Activated naive CD4-positive, alpha-beta T cell treated with anti-CD3 and anti-CD28 coated beads, Interleukin-2, amount 10 ng/mL, durations not matched to agents 5 hours and 36 hours (primary cell): ENCODE results near the gene CALY. TPM values are rescaled to one million over a fixed set of nuclear protein-coding genes. Genes with fewer than 3 reads are reported as not detected.

Source experiments
- microRNA-seq: library from miRNA; unstranded; fragments of <30 nt; microRNA quantifications from one replicate; pipeline ENCODE4 v1.2.0, GENCODE V29; 2022; ENCODE audit warnings: borderline microRNAs expressed, borderline replicate concordance
- total RNA-seq, 2 experiments: library from RNA; stranded (reverse); gene quantifications; one replicate each; pipeline ENCODE4 v1.2.3, GENCODE V29; 2021

The CALY gene, protein sequence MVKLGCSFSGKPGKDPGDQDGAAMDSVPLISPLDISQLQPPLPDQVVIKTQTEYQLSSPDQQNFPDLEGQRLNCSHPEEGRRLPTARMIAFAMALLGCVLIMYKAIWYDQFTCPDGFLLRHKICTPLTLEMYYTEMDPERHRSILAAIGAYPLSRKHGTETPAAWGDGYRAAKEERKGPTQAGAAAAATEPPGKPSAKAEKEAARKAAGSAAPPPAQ
- not detected for total RNA-seq

DNA sequence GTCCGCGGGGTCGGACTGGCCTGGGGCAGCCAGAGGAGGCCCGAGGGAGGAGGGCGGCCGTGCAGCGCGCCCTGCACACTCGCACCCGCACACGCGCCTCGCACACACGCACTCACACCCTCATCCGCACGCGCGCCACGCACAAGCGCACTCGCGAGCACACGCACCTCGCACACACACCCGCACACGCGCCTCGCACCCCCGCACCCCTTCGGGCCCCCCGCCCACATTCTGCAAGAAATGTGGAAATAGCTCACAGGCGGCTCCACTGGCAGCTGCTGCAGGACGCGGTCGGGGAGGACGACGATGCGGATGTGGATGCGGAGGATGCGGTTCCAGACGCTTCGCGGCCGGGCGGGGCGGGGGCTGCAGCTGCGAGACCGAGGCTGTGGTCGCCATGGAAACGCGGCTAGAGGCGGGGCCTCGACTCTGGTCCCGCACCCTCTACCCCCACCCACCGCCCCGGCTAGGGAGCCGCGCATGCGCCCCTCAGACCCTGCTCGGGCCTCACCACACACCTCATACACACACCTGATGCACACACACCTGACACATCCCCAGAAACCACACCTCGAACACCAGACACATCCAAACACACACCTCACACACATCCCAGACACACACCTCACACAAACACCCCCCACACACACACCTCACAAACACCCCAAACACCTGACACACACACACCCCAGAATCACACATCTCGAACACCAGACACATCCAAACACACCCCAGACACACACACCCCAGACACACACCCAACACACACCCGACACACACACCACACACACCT, at the start of gene CALY:
TSS of gene CALY (minus strand) at position 320 of the 793 bp plus-strand sequence. CDS start 7,907 bp downstream, outside the sequence.

DNA sequence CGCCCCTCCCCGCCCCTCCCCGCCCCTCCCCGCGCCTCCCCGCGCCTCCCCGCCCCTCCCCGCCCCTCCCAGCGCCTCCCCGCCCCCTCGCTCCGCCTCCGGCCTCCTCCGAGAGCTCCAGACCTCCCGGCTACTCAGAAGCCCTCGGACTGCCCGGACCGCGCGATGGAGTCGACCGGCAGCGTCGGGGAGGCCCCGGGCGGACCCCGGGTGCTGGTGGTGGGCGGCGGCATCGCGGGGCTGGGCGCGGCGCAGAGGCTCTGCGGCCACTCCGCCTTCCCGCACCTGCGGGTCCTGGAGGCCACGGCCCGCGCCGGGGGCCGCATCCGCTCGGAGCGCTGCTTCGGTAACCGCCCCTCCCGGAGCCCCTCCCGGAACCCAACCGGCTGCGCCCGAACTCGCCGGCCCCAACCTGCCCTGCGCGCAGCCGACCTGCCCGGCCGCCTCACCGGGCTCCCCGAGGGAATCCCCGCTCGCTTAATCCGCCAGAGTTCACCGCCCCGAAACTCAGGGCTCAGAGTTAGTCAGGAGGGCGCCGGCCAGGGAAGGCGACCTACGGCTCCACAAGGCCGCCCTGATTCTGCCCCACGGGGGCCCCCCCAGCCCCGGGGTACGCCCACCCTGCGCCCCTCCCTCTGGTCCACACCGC, 42.6 kb upstream of the CALY start, which contains the start of gene PAOX:
TSS of gene PAOX (plus strand) at position 111 of the 649 bp plus-strand sequence. CDS start at position 166, 55 bp downstream.

DNA sequence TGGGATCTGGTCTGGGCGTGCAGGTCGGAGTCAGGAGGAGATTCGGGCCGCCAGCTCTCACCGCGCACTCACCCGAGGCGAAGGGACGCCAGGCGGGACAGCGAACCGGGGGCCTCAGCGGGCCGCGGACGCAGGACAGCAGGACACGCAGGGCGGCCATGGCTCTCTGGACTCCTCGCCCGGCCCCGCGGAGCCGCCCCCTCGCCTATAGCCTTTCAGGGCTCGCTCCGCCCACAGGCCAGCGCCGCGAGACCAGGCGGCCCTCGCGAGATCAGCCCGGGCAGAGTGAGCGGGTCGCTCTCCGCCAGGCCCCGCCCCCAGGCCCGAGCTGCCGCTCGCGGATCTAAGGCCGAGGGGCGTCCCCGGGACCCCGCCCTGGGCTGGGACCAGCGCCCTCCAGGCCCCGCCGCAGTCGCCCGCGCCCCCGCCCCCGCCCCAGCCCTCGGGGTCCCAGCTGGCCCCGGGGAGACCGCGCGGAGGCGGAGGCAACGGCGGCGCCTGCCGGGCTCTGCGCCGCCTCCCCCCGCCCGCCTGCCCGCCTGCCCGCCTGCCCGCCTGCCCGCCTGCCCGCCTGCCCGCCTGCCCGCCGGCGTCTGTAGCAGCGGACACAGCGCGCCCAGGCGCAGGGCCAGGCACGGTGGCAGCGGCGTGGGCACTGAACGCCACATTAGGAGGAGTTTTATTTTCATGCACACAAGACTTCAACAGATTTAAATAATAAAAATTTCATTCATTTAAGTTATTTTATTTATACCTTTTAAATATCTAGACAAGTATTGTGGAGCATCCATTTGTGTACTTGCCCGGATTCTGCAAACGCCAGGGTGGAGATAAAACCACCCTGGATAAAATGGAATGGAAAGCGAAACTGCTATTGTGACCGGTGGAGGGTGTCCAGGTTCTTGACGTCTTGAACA, 36.7 kb upstream of the CALY start, which contains the start of gene ECHS1:
TSS of gene ECHS1 (minus strand) at position 181 of the 917 bp plus-strand sequence. CDS start at position 160, 21 bp downstream.

DNA sequence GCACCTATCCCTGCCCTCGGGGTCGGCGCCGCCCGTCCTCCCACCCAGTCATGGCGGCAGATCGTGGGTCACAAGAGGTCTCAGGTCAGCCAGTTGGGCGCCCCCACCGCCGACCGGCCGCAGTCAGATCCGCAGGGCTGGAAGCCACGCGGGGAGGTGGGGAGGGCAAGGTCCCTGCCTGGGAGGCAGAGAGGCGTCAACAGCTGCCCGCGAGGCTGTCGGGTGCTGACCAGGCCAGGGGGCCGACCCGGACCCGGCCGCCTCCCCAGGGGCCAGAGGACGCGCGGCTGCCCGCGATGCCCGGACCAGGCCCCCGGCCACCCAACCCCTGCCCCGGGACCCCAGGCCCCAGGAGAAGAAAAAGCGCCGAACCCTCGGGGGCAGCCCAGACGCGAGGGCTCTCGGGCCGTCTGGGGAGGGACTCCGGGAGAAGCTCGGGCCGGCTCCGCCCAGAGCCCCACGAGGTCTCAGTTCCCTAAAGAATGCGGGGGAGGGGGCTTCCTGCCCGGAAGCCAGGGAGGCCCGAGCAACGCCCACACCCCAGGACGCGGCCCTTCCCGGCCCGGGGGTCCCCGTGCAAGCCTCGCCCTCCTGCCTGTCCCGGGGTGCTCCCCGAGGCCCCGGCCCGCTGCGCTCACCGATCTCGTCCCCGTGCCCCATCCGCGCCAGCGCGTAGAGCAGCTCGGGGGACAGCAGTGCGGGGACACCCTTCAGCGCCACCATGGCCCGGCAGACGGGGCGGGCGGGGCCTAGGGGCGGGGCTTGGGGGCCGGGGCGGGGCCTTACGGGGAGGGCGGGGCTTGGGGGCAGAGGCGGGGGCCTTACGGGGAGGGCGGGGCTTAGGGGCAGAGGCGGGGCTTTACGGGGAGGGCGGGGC, 20.8 kb upstream of the CALY start, which contains the start of gene FUOM:
TSS of gene FUOM (minus strand) at position 735 of the 877 bp plus-strand sequence. CDS start at position 723, 12 bp downstream.

DNA sequence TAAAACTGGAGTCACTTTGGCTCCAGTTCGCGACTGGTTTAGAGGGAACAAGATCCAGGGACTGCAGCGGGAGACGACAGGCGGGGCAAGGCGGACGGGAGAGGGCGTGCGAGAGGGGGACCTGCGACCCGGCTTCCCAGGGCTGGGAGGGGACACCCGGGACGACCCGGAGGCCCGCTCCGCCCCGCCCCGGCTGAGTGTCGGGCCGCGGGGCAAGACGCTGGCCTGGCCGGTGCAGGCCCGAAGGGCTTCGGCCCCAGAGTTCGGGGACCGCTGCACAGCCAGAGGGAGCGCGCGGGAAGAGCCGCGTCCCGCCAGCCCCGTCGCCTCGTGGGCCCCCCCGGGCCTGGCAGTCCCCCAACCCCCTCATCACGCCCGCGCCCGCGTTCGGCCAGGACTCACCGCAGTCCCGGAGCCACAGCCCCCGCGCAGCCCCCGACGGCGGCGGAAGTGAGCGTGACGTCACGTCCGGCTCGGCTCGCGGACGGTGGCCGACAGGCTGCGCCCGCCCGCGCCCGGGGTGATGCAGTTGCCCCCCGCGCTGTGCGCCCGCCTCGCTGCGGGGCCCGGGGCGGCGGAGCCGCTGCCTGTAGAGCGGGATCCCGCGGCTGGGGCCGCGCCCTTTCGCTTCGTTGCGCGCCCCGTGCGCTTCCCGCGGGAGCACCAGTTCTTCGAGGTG, 28.1 kb downstream of the CALY start, which contains the start of the genes TUBGCP2 and ZNF511:
TSS of gene TUBGCP2 (minus strand) at position 452 of the 679 bp plus-strand sequence. CDS start 5,931 bp downstream, outside the sequence.
TSS of gene ZNF511 (plus strand) at position 494 of the 679 bp plus-strand sequence. CDS start at position 524, 30 bp downstream.

DNA sequence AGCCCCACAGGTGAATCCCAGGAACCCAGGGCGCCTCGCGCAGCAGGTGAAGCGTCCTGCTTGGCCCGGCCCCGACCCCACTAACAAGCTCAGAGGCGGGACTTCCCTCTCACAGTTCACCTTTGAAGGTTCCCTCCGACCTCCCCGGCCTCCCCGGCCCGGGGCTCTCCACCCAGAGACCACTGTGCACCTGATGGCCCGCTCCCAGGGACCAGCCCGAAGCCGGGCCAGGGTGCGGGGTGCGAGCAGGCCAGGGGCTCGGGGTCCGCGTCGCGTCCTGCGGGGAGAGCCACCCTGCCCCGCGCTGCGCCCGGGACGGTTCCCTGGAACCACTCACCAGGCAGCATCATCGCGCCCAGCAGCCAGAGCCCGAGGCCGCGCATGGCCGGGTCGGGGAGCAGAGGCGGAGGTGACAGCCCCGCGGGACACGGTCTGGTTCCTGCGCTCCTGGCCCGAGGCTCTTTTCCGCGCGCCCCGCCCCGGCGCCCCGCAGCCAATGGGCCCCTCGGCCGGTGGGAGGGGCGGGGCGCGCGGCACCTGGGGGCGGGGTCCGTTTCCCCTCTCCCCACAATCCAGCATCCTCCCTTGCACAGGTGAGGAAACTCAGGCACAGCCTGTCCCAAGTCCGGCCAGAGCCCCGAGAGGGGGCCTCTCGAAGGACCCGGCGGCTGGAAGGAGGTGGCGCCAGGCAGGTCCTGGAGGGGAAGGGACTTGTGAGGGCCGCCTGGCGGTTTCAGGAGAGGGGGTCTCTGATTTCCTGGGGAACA, 60.1 kb downstream of the CALY start, which contains the start of gene ADAM8:
TSS of gene ADAM8 (minus strand) at position 434 of the 767 bp plus-strand sequence. CDS start at position 383, 51 bp downstream.

Small RNA genes within 50 kb of the gene (microRNA-seq; reads per million reads assigned to microRNA genes)
- 1.3 reads per million for gene MIR3944

Other genes with a start within 250 kb of the CALY start
- gene ADGRA1, start 249.0 kb downstream of the CALY start, total RNA-seq = not detected
- under 1 TPM; 0.26 to 0.83 TPM for gene KNDC1, start 176.7 kb downstream of the CALY start, total RNA-seq
- gene UTF1, start 106.7 kb downstream of the CALY start, total RNA-seq = not detected
- not detected for gene VENTX, start 99.0 kb downstream of the CALY start, total RNA-seq
- gene ADAM8, start 60.0 kb downstream of the CALY start, total RNA-seq = 100 to 1,000 TPM in 1 of 2 experiments, 10 to 100 TPM in 1; 91.0 to 101 TPM
- 10 to 100 TPM; 55.9 to 61.1 TPM for gene TUBGCP2, start 28.0 kb downstream of the CALY start, total RNA-seq
- gene ZNF511, start 28.0 kb downstream of the CALY start, total RNA-seq = 10 to 100 TPM; 44.5 to 48.9 TPM
- gene PRAP1, start 10.5 kb upstream of the CALY start, total RNA-seq = not detected
- gene FUOM, start 21.1 kb upstream of the CALY start, total RNA-seq = 10 to 100 TPM; 15.6 to 19.1 TPM
- 10 to 100 TPM; 33.8 to 35.3 TPM for gene ECHS1, start 36.5 kb upstream of the CALY start, total RNA-seq
- gene PAOX, start 42.4 kb upstream of the CALY start, total RNA-seq = 1 to 10 TPM; 5.5 to 6.3 TPM
- gene MTG1, start 57.3 kb upstream of the CALY start, total RNA-seq = 10 to 100 TPM; 44.6 to 50.0 TPM
- gene SPRN, start 87.7 kb upstream of the CALY start, total RNA-seq = not detected
- gene SCART1, start 117.0 kb upstream of the CALY start, total RNA-seq = 1 to 10 TPM; 2.5 to 3.3 TPM
- gene CYP2E1, start 190.5 kb upstream of the CALY start, total RNA-seq = under 1 TPM in 1 of 2 experiments, not detected in 1; 0.30 TPM
- gene SYCE1, start 228.7 kb upstream of the CALY start, total RNA-seq = not detected